Mammary epithelial cell (primary cell): Measurements from ENCODE around the gene HES6.

Experiments
- CTCF ChIP-seq, 2 donors: IDR thresholded peaks in 1 of 2; conservative IDR thresholded peaks in 1 of 2; 2 replicates each; pipeline ENCODE4 v1.5.1; 2011 to 2012; ENCODE audit warnings: inconsistent platforms in 2 of 2, low read length in 2 of 2, mild to moderate bottlenecking in 2 of 2, control low read depth in 1 of 2, low read depth in 1 of 2; ENCODE audit not compliant: insufficient read depth in 1 of 2; ENCODE audit errors: extremely low read depth in 1 of 2
- EZH2 ChIP-seq: IDR thresholded peaks from 2 replicates; pipeline ENCODE4 v1.6.1; 2012; ENCODE audit warnings: low read length, inconsistent platforms, borderline replicate concordance

GRCh38 chr2:238251986-238252385, 12.1 kb upstream of the HES6 start:
- no peak for TF ChIP-seq EZH2
- TF ChIP-seq CTCF (conservative IDR thresholded peaks at IDR 0.05 in 1 of 2, IDR thresholded peaks at IDR 0.05 in 1 of 2; ENCODE audit: extremely low read depth in 1 of 2, insufficient read depth in 1 of 2, low read depth in 1 of 2, low read length in 2 of 2): no peak
